Upper lobe of left lung (tissue), 4 donors: Measurements from ENCODE around the gene C4orf54.

Source experiments
- POLR2A ChIP-seq, 4 donors: fragments of 450-650 bp; IDR thresholded peaks; one replicate each; pipeline ENCODE4 v1.5.1; 2016 to 2017; ENCODE audit warnings: antibody characterized with exemption in 4 of 4, mild to moderate bottlenecking in 2 of 4
- POLR2AphosphoS5 ChIP-seq, 2 donors: sonication (generic); formaldehyde crosslinking; IDR thresholded peaks; one replicate each; pipeline ENCODE4 v1.5.1; 2017; ENCODE audit warnings: antibody characterized with exemption in 2 of 2
- TF ChIP-seq, protein P1 (sequence below), 6 experiments: fragments of 450-650 bp in 4 of 6; fragments of 200-600 bp in 2 of 6; sonication (generic) in 2 of 6; IDR thresholded peaks; one replicate each; pipeline ENCODE4 v1.5.1; 2016 to 2019; ENCODE audit warnings: antibody characterized with exemption in 6 of 6

- TF ChIP-seq POLR2A (IDR thresholded peaks at IDR 0.05) (no peak), POLR2AphosphoS5 (IDR thresholded peaks at IDR 0.05) (no peak)
- TF ChIP-seq, protein P1, sequence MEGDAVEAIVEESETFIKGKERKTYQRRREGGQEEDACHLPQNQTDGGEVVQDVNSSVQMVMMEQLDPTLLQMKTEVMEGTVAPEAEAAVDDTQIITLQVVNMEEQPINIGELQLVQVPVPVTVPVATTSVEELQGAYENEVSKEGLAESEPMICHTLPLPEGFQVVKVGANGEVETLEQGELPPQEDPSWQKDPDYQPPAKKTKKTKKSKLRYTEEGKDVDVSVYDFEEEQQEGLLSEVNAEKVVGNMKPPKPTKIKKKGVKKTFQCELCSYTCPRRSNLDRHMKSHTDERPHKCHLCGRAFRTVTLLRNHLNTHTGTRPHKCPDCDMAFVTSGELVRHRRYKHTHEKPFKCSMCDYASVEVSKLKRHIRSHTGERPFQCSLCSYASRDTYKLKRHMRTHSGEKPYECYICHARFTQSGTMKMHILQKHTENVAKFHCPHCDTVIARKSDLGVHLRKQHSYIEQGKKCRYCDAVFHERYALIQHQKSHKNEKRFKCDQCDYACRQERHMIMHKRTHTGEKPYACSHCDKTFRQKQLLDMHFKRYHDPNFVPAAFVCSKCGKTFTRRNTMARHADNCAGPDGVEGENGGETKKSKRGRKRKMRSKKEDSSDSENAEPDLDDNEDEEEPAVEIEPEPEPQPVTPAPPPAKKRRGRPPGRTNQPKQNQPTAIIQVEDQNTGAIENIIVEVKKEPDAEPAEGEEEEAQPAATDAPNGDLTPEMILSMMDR (IDR thresholded peaks at IDR 0.05): no peak
These were observed 39.2 kb upstream of the C4orf54 start for GRCh38 chr4:99696801-99697200.
